GM12878 (cell line): ENCODE measurements around the gene CMC1. TPM values are rescaled to one million over a fixed set of nuclear protein-coding genes. Genes with fewer than 3 reads are reported as not detected.

Experiments used
- ATAC-seq: fragments of 200-7000 bp; cut with Tn5 transposase; 3 replicates; pipeline ENCODE4 v1.9.1; 2020; ENCODE audit warnings: mild to moderate bottlenecking, moderate library complexity
- BruUV-seq: library from RNA; stranded (reverse); fragments of 400-500 nt; replicated peaks from 2 replicates; lab custom pipeline; 2021; lab: Mats Ljungman, UMichigan
- CTCF ChIA-PET: fragments of 300-600 bp; sonication (Branson Sonifier 250); formaldehyde crosslinking; extraction: SDS; loops from one replicate; lab custom pipeline; 2021; ENCODE audit warnings: inconsistent platforms; lab: Yijun Ruan, JAX
- POLR2A ChIA-PET: fragments of 350-600 bp; formaldehyde crosslinking; extraction: SDS; loops from one replicate; lab custom pipeline; 2021; ENCODE audit warnings: inconsistent platforms; lab: Charles Lee
- RAD21 ChIA-PET: fragments of 300-600 bp; sonication (Branson Sonifier 250); formaldehyde crosslinking; loops from one replicate; lab custom pipeline; 2023; ENCODE audit warnings: antibody characterized with exemption; ENCODE audit not compliant: unreplicated experiment; lab: Charles Lee
- SMC1A ChIA-PET: fragments of 300-600 bp; sonication (Branson Sonifier 250); formaldehyde crosslinking; loops from one replicate; lab custom pipeline; 2023; ENCODE audit not compliant: unreplicated experiment, uncharacterized antibody; lab: Charles Lee
- DNase-seq: peaks from one replicate; pipeline ENCODE4 v3.0.0-alpha.2; 2011; ENCODE audit warnings: low read depth, low spot score
- FAIRE-seq: peaks from 3 replicates; lab custom pipeline; 2011; peaks lifted over from hg19 to GRCh38; lab: Jason Lieb, UNC
- H2AFZ ChIP-seq: 2 replicates; pipeline ENCODE4 v1.6.0; 2011; ENCODE audit warnings: low read depth, low read length, control low read depth; ENCODE audit not compliant: control insufficient read depth
- H3K27ac ChIP-seq: 2 replicates; pipeline ENCODE4 v1.5.1; 2011; ENCODE audit warnings: control low read depth; ENCODE audit not compliant: control insufficient read depth, insufficient read depth
- H3K27me3 ChIP-seq, 2 experiments: replicated peaks in 1 of 2; 2 replicates each; pipeline versions ENCODE4 v1.6.0 to v1.6.1; 2011; ENCODE audit warnings: low read length in 1 of 2; ENCODE audit not compliant: control insufficient read depth in 2 of 2, insufficient read depth in 2 of 2
- H3K36me3 ChIP-seq, 2 experiments: 2 replicates each; pipeline ENCODE4 v1.5.1; 2011; ENCODE audit warnings: low read length in 1 of 2; ENCODE audit not compliant: control insufficient read depth in 2 of 2, insufficient read depth in 2 of 2
- H3K4me1 ChIP-seq: 2 replicates; pipeline ENCODE4 v1.6.1; 2011; ENCODE audit warnings: mild to moderate bottlenecking, low read length, moderate library complexity, mixed read lengths; ENCODE audit not compliant: control insufficient read depth, insufficient read depth
- H3K4me2 ChIP-seq: 2 replicates; pipeline ENCODE4 v1.6.0; 2011; ENCODE audit warnings: control low read depth; ENCODE audit not compliant: control insufficient read depth, insufficient read depth
- H3K4me3 ChIP-seq: fragments of 200-600 bp; sonication (generic); 2 replicates; pipeline ENCODE4 v1.5.1; 2016
- H3K79me2 ChIP-seq: 2 replicates; pipeline ENCODE4 v1.6.0; 2011; ENCODE audit warnings: low read length; ENCODE audit not compliant: control insufficient read depth, insufficient read depth
- H3K9ac ChIP-seq: 2 replicates; pipeline ENCODE4 v1.8.0; 2011; ENCODE audit warnings: low read length, control low read depth, mixed read lengths; ENCODE audit not compliant: control insufficient read depth, insufficient read depth
- H3K9me3 ChIP-seq: replicated peaks from 3 replicates; pipeline ENCODE4 v1.5.1; 2011; ENCODE audit warnings: mild to moderate bottlenecking, low read length; ENCODE audit not compliant: control insufficient read depth, insufficient read depth
- H4K20me1 ChIP-seq: 2 replicates; pipeline ENCODE4 v1.6.0; 2011; ENCODE audit not compliant: control insufficient read depth, insufficient read depth
- ASH2L ChIP-seq: fragments of 300-600, 200-600 bp; sonication (generic); IDR thresholded peaks from 2 replicates; pipeline ENCODE4 v1.6.1; 2017; ENCODE audit warnings: low read depth, mild to moderate bottlenecking, borderline replicate concordance
- ATF3 ChIP-seq: IDR thresholded peaks from 2 replicates; pipeline ENCODE4 v1.6.1; 2011; ENCODE audit warnings: low read depth, mild to moderate bottlenecking, low read length, moderate library complexity, borderline replicate concordance; ENCODE audit errors: extremely low read depth
- BHLHE40 ChIP-seq, 2 experiments: fragments of 450-650 bp in 1 of 2; IDR thresholded peaks; 2 replicates each; pipeline ENCODE4 v1.6.1; 2011 to 2017; ENCODE audit warnings: low read depth in 2 of 2, borderline replicate concordance in 1 of 2, improper control_type of control experiment in 1 of 2, low read length in 1 of 2, mild to moderate bottlenecking in 1 of 2
- CEBPB ChIP-seq, 2 experiments: fragments of 150-350 bp in 1 of 2; IDR thresholded peaks; 2 replicates each; pipeline ENCODE4 v1.6.1; 2012 to 2014; ENCODE audit warnings: low read depth in 2 of 2, low read length in 2 of 2, borderline replicate concordance in 1 of 2, inconsistent platforms in 1 of 2
- ELK1 ChIP-seq: IDR thresholded peaks from 2 replicates; pipeline ENCODE4 v1.6.1; 2012; ENCODE audit warnings: low read depth, low read length, improper control_type of control experiment
- NFYB ChIP-seq: IDR thresholded peaks from 2 replicates; pipeline ENCODE4 v1.6.1; 2011; ENCODE audit warnings: low read depth, mild to moderate bottlenecking, low read length, improper control_type of control experiment, moderate library complexity; ENCODE audit not compliant: insufficient read depth
- PBX3 ChIP-seq: IDR thresholded peaks from 2 replicates; pipeline ENCODE4 v1.6.1; 2011; ENCODE audit warnings: mild to moderate bottlenecking, low read depth, low read length, moderate library complexity; ENCODE audit not compliant: insufficient replicate concordance
- POLR2A ChIP-seq: IDR thresholded peaks from 2 replicates; pipeline ENCODE4 v1.6.1; 2011; ENCODE audit warnings: low read depth, mild to moderate bottlenecking, low read length
- SREBF1 ChIP-seq: IDR thresholded peaks from 2 replicates; pipeline ENCODE4 v1.6.1; 2012; ENCODE audit warnings: mild to moderate bottlenecking, low read length
- ZBTB33 ChIP-seq: fragments of 450-650 bp; IDR thresholded peaks from 2 replicates; pipeline ENCODE4 v1.6.1; 2017; ENCODE audit warnings: mild to moderate bottlenecking
- ZNF622 ChIP-seq: fragments of 450-650 bp; IDR thresholded peaks from 2 replicates; pipeline ENCODE4 v1.6.1; 2017; ENCODE audit warnings: mild to moderate bottlenecking, inconsistent platforms
- ZZZ3 ChIP-seq: IDR thresholded peaks from 2 replicates; pipeline ENCODE4 v1.6.1; 2011; ENCODE audit warnings: low read depth; ENCODE audit not compliant: control insufficient read depth, insufficient read length
- WGBS: methylation state at CpG from one replicate; pipeline ENCODE4 v1.1.6; 2016; ENCODE audit warnings: low lambda C conversion rate; ENCODE audit not compliant: insufficient replicate concordance, insufficient coverage; ENCODE audit errors: missing lambda C conversion rate; 5-methylcytosine and 5-hydroxymethylcytosine counted together
- in situ Hi-C: fragments of 300-500 bp; cut with MboI; formaldehyde crosslinking; loops from 9 replicates; pipeline ENCODE4 v1.14.3; 2018; ENCODE audit warnings: mixed read lengths
- intact Hi-C: fragments of 100-400 bp; cut with micrococcal nuclease; formaldehyde crosslinking; loops from one replicate; pipeline ENCODE4 v1.14.2; 2022; ENCODE audit not compliant: unreplicated experiment
- polyA plus RNA-seq, 11 experiments: library from polyadenylated mRNA; depleted of rRNA in 4 of 11; unstranded in 6 of 11; stranded (reverse) in 5 of 11; fragments of >200 nt; fragmentation: Nextera tagmentation in 4 of 11; fragmentation: Illumina TruSeq in 1 of 11; extraction: Ambion mirVana in 4 of 11; extraction: Trizol in 1 of 11; gene quantifications; 1 replicate in 1 of 11; 2 replicates in 10 of 11; pipeline versions ENCODE4 v1.2.1 to v1.2.3, GENCODE V29; 2011 to 2016; ENCODE audit warnings: inconsistent platforms in 2 of 11, missing spikeins in 2 of 11, low read depth in 1 of 11
- total RNA-seq, 4 experiments: library from RNA; depleted of rRNA in 3 of 4; stranded (reverse); fragments of >200 nt in 3 of 4; fragmentation: Illumina TruSeq in 1 of 4; extraction: Trizol in 1 of 4; gene quantifications; 2 replicates each; pipeline versions ENCODE4 v1.2.1 to v1.2.3, GENCODE V29; 2013 to 2021
- TF ChIP-seq, protein P1 (sequence below): fragments of 450-650 bp; IDR thresholded peaks from 2 replicates; pipeline ENCODE4 v1.6.1; 2018; ENCODE audit warnings: mild to moderate bottlenecking, low read depth, moderate library complexity; ENCODE audit not compliant: partially characterized antibody
- TF ChIP-seq, protein P2 (sequence below): fragments of 450-650 bp; IDR thresholded peaks from 2 replicates; pipeline ENCODE4 v1.6.1; 2017; ENCODE audit warnings: borderline replicate concordance

Gene CMC1
- total and polyA plus RNA-seq, 10 of the 15 experiments (the other 5 are each of a cell fraction or from before 2014, with no cell fraction given), result 12.3 to 118 (median 29.3) TPM

DNA sequence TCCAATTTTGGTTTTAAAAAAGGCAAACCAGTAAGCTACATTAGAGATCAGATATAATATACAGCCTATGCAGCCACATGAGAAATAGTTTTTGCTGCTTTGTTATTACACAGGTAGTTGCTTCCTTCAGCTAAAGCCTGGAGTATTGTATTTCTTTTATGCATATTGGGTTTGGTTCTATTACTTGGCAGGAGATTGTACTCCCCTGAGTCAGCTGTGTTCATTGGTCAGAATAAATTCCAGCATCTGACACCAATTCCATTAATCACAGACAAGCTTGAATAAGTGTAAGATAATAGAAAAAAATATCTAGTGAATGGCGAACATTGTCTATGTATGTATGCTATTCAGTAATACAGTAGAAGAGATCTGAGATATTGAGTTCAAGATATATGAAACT lies 81.0 kb downstream of the CMC1 start:
- H2AFZ ChIP-seq, result no peak overlapping the region
- ChIA-PET SMC1A (interaction anchor here (0.7 to 7.9 kb wide), 16 partner anchors 10 to 787 kb away, joined by 3 to 54 read pairs (median 6); partner anchors contain the start of gene EOMES), CTCF (interaction anchor here (0.6 to 2.9 kb wide), 13 partner anchors 10 to 1154 kb away, joined by 3 to 9 read pairs (median 4); partner anchors contain the start of gene EOMES), POLR2A (interaction anchor here (0.6 to 1.0 kb wide), 2 partner anchors 70 to 77 kb away, joined by 4 to 5 read pairs; no protein-coding TSS in a partner anchor), RAD21 (interaction anchor here (1.0 to 2.7 kb wide), 10 partner anchors 12 to 611 kb away, joined by 3 to 21 read pairs (median 4); partner anchors contain the start of gene EOMES)
- H3K4me1 ChIP-seq, result no peaks in the 10 kb centered on the region
- no peaks in the 10 kb centered on the region for H3K79me2 ChIP-seq
- in situ Hi-C loops (no loop called here), intact Hi-C loops (no loop called here)
- FAIRE-seq, result no peak
- H4K20me1 ChIP-seq, result no peaks in the 10 kb centered on the region
- H3K27ac ChIP-seq, result no peak overlapping the region
- H3K9ac ChIP-seq, result no peak overlapping the region; the same call in 1 of the 2 replicates
- H3K27me3 ChIP-seq, result no peaks in the 10 kb centered on the region
- DNase-seq, result no peak
- BruUV-seq, result no TSS peak
- H3K4me3 ChIP-seq, result no peak overlapping the region
- ATAC-seq, result no peak
- no peaks in the 10 kb centered on the region for H3K9me3 ChIP-seq
- WGBS, result 100% methylated on average over 1 of the region's 1 CpG
- H3K4me2 ChIP-seq, result no peak overlapping the region
- H3K36me3 ChIP-seq, result peaks cover 0 to 12% of the 10 kb centered on the region in 2 experiments; a peak in 2 of 4 replicates
- TF ChIP-seq, protein P1, sequence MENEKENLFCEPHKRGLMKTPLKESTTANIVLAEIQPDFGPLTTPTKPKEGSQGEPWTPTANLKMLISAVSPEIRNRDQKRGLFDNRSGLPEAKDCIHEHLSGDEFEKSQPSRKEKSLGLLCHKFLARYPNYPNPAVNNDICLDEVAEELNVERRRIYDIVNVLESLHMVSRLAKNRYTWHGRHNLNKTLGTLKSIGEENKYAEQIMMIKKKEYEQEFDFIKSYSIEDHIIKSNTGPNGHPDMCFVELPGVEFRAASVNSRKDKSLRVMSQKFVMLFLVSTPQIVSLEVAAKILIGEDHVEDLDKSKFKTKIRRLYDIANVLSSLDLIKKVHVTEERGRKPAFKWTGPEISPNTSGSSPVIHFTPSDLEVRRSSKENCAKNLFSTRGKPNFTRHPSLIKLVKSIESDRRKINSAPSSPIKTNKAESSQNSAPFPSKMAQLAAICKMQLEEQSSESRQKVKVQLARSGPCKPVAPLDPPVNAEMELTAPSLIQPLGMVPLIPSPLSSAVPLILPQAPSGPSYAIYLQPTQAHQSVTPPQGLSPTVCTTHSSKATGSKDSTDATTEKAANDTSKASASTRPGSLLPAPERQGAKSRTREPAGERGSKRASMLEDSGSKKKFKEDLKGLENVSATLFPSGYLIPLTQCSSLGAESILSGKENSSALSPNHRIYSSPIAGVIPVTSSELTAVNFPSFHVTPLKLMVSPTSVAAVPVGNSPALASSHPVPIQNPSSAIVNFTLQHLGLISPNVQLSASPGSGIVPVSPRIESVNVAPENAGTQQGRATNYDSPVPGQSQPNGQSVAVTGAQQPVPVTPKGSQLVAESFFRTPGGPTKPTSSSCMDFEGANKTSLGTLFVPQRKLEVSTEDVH, result no peak
- no peak for TF ChIP-seq POLR2A
- no peak for TF ChIP-seq ELK1
- TF ChIP-seq ZBTB33, result no peak
- TF ChIP-seq PBX3, result no peak
- no peak for TF ChIP-seq SREBF1
- TF ChIP-seq ATF3, result no peak
- TF ChIP-seq ZNF622, result no peak
- no peak for TF ChIP-seq BHLHE40 (IDR thresholded peaks at IDR 0.05; ENCODE audit: borderline replicate concordance in 1 of 2, low read depth in 2 of 2, low read length in 1 of 2)
- no peak for TF ChIP-seq ASH2L
- no peak for TF ChIP-seq CEBPB (IDR thresholded peaks at IDR 0.05; ENCODE audit: borderline replicate concordance in 1 of 2, low read depth in 2 of 2, low read length in 2 of 2)
- no peak for TF ChIP-seq NFYB
- no peak for TF ChIP-seq ZZZ3
- TF ChIP-seq, protein P2, sequence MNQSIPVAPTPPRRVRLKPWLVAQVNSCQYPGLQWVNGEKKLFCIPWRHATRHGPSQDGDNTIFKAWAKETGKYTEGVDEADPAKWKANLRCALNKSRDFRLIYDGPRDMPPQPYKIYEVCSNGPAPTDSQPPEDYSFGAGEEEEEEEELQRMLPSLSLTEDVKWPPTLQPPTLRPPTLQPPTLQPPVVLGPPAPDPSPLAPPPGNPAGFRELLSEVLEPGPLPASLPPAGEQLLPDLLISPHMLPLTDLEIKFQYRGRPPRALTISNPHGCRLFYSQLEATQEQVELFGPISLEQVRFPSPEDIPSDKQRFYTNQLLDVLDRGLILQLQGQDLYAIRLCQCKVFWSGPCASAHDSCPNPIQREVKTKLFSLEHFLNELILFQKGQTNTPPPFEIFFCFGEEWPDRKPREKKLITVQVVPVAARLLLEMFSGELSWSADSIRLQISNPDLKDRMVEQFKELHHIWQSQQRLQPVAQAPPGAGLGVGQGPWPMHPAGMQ, result no peak
